GM12878 (cell line): ENCODE results near the gene ELAC1.

Experiments
- CBX3 ChIP-seq: fragments of 200-600 bp; sonication (generic); IDR thresholded peaks from 2 replicates; pipeline ENCODE4 v1.6.1; 2016; ENCODE audit warnings: low read depth, borderline replicate concordance
- ELK1 ChIP-seq: IDR thresholded peaks from 2 replicates; pipeline ENCODE4 v1.6.1; 2012; ENCODE audit warnings: low read depth, low read length, improper control_type of control experiment
- NFYA ChIP-seq: IDR thresholded peaks from 2 replicates; pipeline ENCODE4 v1.6.1; 2011; ENCODE audit warnings: low read depth, mild to moderate bottlenecking, low read length, improper control_type of control experiment, borderline replicate concordance
- RFX5 ChIP-seq: IDR thresholded peaks from 2 replicates; pipeline ENCODE4 v1.6.1; 2011; ENCODE audit warnings: low read depth, low read length, improper control_type of control experiment
- SP1 ChIP-seq: IDR thresholded peaks from one replicate; pipeline ENCODE4 v1.6.1; 2011; ENCODE audit warnings: low read depth, low read length
- TCF7 ChIP-seq: IDR thresholded peaks from 2 replicates; pipeline ENCODE4 v1.6.1; 2014; ENCODE audit warnings: antibody characterized with exemption, borderline replicate concordance

GRCh38 chr18:51020536-51020935, 52.7 kb downstream of the ELAC1 start:
- no peak for TF ChIP-seq ELK1
- TF ChIP-seq SP1 = no peak
- TF ChIP-seq CBX3 = no peak
- no peak for TF ChIP-seq RFX5
- TF ChIP-seq TCF7 = no peak
- TF ChIP-seq NFYA = no peak
